Measurements from ENCODE around the gene TECPR1. TPM values are rescaled to one million over a fixed set of nuclear protein-coding genes. Genes with fewer than 3 reads are reported as not detected.
"Not testable (repeated sequence)": the region's sequence is repeated elsewhere in the genome, so short reads cannot be mapped to it uniquely, and the experiment has no call there.

The TECPR1 gene
- total RNA-seq, 1 donor from 2014 or later = 39.9 TPM

GRCh38 chr7:98222533-98223195 is 29.4 kb downstream of the TECPR1 start:
- Mint-ChIP-seq H3K27me3 (no peaks in the 10 kb centered on the region), H3K4me3 (no peak overlapping the region), H3K27ac (no peak overlapping the region), H3K36me3 (peaks cover 14% of the 10 kb centered on the region), H3K4me1 (ENCODE audit: unreplicated experiment) (peaks cover 10% of the 10 kb centered on the region), H3K9me3 (no peaks in the 10 kb centered on the region)
- TF ChIP-seq CTCF (conservative IDR thresholded peaks at IDR 0.05) = no peak
- DNase-seq (ENCODE audit: extremely low spot score, unreplicated experiment) = no peak

DNA sequence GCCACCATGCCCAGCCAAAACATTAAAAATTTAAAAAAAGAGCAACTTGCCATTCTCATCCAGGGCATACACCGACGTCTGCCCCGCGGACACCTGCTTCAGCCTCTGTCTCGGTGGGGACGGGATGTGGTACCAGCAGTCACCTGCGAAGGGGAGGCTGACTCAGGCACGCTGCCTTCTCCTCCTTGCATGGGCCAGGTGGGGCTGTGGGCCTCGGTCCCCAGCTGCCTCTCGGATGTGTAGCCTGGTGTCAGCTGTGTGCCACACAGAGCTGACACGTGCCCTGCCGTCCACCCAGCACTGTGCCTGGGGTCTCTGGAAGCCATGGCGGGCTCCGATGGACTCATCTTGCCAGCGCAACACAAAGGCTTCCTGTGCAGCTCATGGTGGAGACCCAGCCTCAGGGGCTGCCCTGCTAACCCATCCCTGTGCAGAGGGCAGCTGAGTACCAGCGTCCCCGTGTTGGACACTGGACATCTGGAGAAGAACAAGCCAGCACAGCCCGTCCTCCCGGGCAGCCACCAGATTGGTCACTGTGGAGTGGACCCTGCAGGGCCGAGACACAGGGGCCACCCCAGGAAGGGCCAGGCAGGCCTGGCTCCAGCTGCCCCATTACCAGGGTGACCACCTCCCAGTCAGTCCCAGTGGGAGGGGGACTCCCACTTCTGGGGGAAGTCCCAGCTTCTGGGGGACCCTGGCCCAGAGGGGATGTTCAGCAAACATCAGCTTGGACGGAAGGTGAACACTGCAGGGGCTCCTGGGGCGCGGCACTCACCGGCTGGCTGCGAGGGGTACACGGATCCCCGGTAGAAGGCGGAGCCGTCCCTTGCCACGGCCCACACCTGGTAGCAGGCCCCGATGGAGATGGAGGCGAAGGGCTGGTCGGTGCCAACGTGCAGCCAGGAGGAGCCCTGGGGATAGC is 30.2 kb downstream of the TECPR1 start:
- no peak overlapping the region for H3K27ac Mint-ChIP-seq
- H3K4me3 Mint-ChIP-seq = no peak overlapping the region
- no peaks in the 10 kb centered on the region for H3K9me3 Mint-ChIP-seq
- H3K4me1 Mint-ChIP-seq (ENCODE audit: unreplicated experiment) = peaks cover 10% of the 10 kb centered on the region
- H3K36me3 Mint-ChIP-seq = peaks cover 14% of the 10 kb centered on the region
- no peak for DNase-seq (ENCODE audit: extremely low spot score, unreplicated experiment)
- no peaks in the 10 kb centered on the region for H3K27me3 Mint-ChIP-seq
- no peak for TF ChIP-seq CTCF (conservative IDR thresholded peaks at IDR 0.05)

GRCh38 chr7:98219382-98219781 is 32.6 kb downstream of the TECPR1 start:
- peaks cover 14% of the 10 kb centered on the region for H3K4me1 Mint-ChIP-seq (ENCODE audit: unreplicated experiment)
- DNase-seq (ENCODE audit: extremely low spot score, unreplicated experiment); H3K4me3 Mint-ChIP-seq; H3K27me3 Mint-ChIP-seq; H3K27ac Mint-ChIP-seq; H3K9me3 Mint-ChIP-seq: not testable (repeated sequence)
- peaks cover 14% of the 10 kb centered on the region for H3K36me3 Mint-ChIP-seq

- peak overlapping the region; percentile 66 for H3K4me3 Mint-ChIP-seq
- peak overlapping the region; percentile 62 for H3K27ac Mint-ChIP-seq
- TF ChIP-seq CTCF (conservative IDR thresholded peaks at IDR 0.05) = no peak
- H3K36me3 Mint-ChIP-seq = peaks cover 14% of the 10 kb centered on the region
- H3K4me1 Mint-ChIP-seq (ENCODE audit: unreplicated experiment) = peaks cover 14% of the 10 kb centered on the region
- H3K27me3 Mint-ChIP-seq = no peaks in the 10 kb centered on the region
- no peaks in the 10 kb centered on the region for H3K9me3 Mint-ChIP-seq
- no peak for DNase-seq (ENCODE audit: extremely low spot score, unreplicated experiment)
These were observed 34.1 kb downstream of the TECPR1 start for GRCh38 chr7:98217623-98218582.

DNA sequence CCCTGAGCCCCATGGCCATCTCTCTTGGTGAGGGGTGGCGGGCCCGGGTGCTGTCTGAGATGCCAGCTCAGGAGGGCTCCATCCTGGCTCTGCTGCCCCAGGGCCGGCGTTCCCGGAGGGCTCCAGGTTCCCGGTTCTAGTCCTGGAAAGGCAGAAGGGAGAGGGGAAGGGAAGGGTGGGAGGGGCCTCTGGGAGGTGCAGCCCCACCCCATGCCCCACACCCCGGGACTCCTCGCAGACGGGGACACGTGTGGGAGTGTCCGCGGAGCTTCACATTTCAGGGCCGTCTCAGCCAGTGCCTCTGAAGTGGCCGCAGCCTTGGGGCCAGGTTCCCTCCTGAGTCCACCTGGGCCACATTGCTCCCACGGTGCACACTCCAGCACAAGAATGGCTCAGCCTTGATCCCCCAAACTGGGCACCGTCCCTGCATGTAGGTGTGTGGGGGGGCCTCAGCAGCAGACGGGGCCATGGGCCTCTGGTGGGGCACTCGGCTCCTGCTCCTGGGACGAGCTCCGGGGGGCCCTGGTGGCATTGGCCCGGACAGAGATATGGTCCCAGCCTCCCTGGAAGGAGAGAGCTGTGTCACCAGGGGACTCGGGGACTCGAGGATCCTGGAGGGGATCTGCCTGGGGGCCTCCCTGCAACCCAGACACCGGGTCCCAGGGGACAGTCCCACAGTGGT is 35.0 kb downstream of the TECPR1 start:
- Mint-ChIP-seq H3K27me3 (no peaks in the 10 kb centered on the region), H3K4me1 (ENCODE audit: unreplicated experiment) (peaks cover 14% of the 10 kb centered on the region), H3K36me3 (peaks cover 14% of the 10 kb centered on the region), H3K27ac (no peak overlapping the region), H3K4me3 (no peak overlapping the region), H3K9me3 (no peaks in the 10 kb centered on the region)
- no peak for TF ChIP-seq CTCF (conservative IDR thresholded peaks at IDR 0.05)
- no peak for DNase-seq (ENCODE audit: extremely low spot score, unreplicated experiment)

Data from type B pancreatic cell (in vitro differentiated cells).